ENCODE measurements around the gene RSPH4A.
"Not testable (repeated sequence)": the region's sequence is repeated elsewhere in the genome, so short reads cannot be mapped to it uniquely, and the experiment has no call there.

- TF ChIP-seq CTCF, POLR2A, POLR2AphosphoS5, EP300 (IDR thresholded peaks at IDR 0.05): not testable (repeated sequence)
Measured at GRCh38 chr6:116603916-116604315, 12.4 kb upstream of the RSPH4A start.
